COLO668 (cell line): Measurements from ENCODE around the gene SLITRK2.

Experiments
- DNase-seq: peaks from one replicate; lab custom pipeline; 2025; ENCODE audit not compliant: unreplicated experiment; lab: John Stamatoyannopoulos, UW

SLITRK2 gene

DNA sequence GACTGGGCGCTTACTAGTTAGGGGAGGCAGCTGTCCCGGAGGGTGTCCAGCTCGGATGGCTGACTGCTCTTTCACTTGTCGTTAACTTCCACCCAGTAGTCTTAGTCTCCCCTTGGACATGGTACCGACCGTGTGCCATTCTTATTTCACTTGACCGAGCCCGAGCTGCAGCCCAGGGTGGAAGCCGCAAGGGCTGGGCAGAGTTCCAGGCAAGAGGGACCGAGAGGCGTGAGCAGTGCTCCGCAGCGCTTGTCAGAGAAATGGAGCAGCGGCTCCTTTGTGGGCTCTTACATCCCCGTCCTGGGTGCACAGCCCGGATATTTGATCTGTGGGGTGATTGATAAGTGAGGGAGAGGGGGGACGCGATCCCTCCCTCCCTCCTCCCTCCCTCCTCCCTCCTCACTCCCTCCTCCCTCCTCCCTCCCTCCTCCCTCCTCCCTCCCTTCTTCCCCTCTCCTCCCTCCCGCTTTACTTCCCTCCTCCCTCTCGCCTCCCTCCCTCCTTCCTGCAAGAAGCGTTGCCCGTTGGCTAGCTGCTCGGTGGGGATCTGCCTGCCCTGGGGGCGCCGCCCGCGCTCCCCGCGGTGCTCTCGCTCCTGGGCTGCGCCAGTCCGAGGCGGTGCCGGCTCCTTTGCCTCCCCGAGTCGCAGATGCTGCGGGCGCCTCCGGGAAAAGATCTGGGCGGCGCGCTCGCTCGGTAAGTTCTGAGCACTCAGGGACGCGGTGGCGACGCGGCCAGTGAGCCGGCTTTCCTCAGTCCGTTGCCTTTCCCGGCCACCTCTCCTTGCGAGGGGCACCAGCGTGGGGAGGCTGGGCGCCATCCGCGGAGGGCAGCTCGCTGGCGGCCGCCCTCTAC is at the start of gene SLITRK2:
Gene SLITRK2, plus strand, starts transcription at position 499 of the 855 bp plus-strand sequence. CDS start 4,597 bp downstream, outside the sequence.
- DNase-seq, result no peak

GRCh38 chrX:145773006-145773405 is 44.6 kb upstream of the SLITRK2 start:
- no peak for DNase-seq

GRCh38 chrX:145792281-145792680 is 25.3 kb upstream of the SLITRK2 start:
- no peak for DNase-seq

- DNase-seq, result no peak
These were observed 14.1 kb upstream of the SLITRK2 start for GRCh38 chrX:145803508-145803907.

DNA sequence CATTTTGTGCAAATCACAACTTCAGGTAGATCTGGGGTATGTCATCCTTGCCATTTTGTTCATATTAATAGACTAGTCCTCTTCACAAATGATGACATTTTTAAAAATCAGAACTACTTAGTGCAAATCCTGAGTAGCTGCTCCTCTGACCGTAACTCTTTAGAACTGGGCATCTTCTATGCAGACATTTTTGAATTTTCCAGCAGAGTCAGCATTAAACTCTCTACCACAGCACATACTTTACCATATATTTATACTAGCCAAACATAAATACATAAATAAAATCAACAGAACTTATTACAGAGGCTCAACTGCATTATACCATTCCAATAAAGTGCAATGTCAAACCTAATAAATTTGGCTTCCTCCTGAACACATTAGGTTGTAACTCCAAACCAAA is 4.5 kb upstream of the SLITRK2 start:
- no peak for DNase-seq

DNA sequence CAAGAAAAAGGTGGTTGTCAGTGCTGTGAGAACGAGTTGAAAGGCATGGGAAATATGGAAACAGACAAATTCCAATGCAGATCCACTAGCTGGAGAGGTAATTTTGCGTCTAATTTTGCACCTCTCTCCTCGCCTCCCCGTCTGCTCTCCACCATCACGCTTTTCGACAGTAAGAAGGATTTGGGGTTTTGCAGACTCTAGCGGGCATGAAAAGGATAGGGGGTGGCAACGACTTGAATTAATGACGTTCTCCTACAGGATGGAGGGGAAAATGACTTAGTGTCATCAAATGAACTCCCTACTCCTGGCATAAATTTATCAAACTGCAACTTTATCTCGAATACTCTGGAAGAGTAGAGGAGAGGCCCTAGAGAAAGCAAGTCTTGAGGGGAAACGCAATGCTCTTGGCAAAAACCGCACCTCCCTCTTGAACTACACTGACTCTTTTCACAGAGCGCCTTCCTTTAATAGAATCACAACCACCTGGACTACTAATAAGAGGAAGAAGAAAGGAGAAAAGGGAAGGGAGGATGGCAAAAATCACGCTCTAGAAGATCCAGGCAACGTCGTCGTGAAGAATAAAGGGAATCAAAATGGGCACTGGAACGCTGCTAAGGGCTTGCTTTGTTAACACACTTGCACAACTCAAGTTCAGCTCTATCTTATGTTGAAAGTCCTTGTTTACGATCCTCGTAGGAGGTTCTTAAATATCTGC is 871 bp upstream of the SLITRK2 start:
- no peak for DNase-seq

- DNase-seq, result no peak
These were observed 821 bp downstream of the SLITRK2 start for GRCh38 chrX:145818186-145819113.

DNA sequence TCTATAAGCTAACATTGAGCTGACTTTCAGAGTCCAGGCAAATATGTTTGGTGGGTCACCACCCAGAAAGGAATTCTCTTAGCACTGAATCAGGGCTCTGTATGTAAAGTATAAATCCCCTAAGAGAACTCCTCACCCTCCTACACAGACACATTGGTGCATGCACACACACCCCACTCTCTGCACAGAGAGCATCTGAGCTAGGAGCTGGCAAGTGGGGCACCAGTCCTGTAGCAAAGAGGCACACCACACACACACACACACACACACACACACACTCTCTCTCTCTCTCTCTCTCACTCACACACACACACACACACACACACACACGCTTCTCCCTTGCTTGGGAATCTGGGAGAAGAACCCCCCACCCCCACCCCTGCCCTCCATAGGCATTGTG is 3.2 kb downstream of the SLITRK2 start:
- DNase-seq, result no peak

- DNase-seq, result no peak
These were observed 3.8 kb downstream of the SLITRK2 start for GRCh38 chrX:145821291-145821897.

- no peak for DNase-seq
These were observed 4.4 kb downstream of the SLITRK2 start for GRCh38 chrX:145821898-145822571.

GRCh38 chrX:145823132-145823531 is 5.5 kb downstream of the SLITRK2 start:
- DNase-seq, result no peak

DNA sequence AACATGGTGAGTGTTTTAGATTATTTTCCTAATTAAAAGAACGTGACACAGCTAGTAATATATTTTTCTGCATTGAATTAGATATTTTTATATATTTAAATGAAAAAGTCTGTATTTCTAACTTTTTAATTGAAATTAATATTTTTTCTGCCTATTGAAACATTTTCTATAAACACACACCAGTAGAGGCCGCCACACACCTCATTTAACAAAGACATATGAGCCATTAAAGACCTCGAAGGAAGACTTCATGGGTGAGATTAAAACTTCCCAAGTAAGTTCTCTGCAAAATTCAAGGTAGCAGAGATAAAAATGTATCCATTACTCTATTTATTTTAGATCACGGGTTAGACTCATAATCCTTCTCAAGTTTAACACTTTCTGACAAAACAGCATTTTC is 8.3 kb downstream of the SLITRK2 start:
- DNase-seq, result no peak

DNA sequence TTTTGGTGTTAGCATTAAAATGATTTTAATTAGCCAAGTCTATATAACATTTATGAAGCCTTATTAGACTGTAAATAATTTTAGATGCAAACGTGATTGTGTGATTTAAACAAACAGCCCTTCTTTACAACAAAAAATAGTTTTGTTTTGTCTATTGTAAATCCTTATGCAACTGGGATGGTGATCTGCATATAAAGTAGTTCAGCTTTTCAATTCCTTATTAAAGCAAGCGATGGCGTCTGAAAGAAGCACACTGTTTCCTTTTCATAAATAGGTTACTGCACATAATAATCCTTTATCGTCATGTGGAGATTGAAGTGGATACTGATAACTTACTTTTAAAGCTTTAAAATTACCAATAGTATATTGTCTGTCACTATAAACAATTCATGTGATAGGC is 8.8 kb downstream of the SLITRK2 start:
- DNase-seq, result no peak

DNA sequence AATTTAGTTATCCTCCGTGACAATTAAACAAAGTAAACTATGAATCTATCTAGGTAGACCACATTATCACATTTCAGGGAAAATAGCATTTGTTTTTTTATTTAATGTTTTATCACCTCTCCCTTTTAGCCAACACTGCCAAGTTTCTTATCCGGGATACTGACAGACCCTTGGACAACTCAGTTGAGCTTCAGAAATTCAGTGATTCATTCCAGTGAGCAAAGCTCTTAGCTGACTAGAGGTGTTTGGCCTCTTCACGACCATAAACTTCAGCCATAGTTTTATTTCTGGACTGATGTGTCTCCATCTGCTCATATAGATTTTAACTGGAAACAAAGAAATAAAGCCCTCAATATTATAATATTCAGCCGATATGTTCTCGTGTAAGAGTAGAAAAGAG is 15.2 kb downstream of the SLITRK2 start:
- DNase-seq, result no peak

DNA sequence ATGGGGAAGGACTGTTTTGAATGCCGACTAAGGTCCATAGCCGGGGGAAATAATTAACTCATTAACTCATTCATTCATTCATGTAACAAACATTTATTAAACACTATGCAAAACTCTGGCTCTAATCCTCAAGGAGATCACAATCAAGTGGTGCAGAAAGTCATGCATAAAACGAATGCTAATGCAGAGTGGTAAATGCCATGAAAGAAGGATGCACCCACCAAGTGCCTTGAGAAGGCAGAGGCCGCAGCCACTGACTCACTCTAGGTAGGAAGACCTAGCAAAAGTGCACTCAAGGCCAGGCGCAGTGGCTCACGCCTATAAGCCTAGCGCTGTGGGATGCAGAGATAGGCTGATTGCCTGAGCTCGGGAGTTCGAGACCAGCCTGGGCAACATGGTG is 22.9 kb downstream of the SLITRK2 start:
- DNase-seq, result no peak

- DNase-seq, result no peak
These were observed 25.7 kb downstream of the SLITRK2 start for GRCh38 chrX:145843146-145843904.

DNA sequence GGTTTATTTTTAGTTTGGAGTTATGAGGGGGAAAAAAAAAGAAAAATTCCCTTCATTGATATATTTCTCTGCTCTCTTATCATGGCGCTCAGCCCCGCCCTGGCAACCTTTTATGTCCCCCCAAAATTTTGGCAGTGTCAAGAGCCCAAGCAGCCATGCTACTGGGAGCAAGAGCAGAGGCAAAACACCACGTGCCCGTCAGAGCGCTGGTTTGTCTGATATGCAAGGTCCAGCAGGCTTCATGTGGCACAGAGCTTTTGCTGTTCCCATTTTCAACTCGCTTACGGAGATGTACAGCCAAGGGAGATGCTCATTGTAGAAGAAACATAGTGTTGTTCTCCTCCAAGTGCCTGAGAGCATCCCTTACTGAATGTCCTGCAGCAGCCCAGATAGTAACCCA is 27.3 kb downstream of the SLITRK2 start:
- no peak for DNase-seq

GRCh38 chrX:145848448-145848847 is 30.8 kb downstream of the SLITRK2 start:
- DNase-seq, result no peak

- DNase-seq, result no peak
These were observed 31.2 kb downstream of the SLITRK2 start for GRCh38 chrX:145848857-145849256.

GRCh38 chrX:145853181-145853580 is 35.6 kb downstream of the SLITRK2 start:
- no peak for DNase-seq
